ENCODE data around the gene DLGAP1.

Gene DLGAP1

DNA sequence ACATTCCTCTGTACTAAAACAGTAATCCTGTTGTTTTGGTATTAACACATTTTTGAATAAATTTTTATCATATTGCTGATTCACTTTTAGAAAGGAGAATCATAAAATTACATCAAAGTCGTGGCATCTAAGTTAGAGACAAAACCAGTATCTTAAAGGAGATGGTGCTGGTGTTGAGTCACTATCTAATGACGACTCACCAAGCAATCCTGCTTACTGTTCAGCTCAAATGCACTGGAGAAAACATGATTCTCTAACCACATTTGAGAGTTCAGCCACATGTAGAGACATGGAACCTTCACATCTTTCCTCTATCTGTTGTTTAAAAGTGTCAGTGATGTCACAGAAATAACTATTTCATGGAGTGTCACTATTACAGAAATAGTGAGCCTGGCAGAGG is 531.4 kb downstream of the DLGAP1 start:
- no peak for DNase-seq

DNA sequence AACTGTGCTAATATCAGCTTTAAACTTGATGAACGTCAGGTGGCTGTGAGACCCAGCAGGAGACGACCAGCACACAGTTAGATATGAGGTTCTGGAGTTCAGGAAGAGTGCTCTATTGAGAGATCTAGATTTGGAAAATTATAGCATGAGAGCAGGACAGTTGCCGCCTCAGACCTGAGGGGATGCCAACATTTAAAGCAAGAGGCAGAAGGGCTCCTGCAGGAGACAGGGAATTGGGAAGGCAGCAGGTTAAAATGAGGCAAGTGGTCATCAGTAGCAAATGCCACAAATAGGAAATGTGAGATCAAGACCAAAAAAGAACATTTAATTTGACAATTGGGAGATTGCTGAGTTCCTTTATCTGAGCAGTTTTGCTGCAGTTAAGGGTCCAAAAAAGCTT is 533.3 kb downstream of the DLGAP1 start:
- DNase-seq = no peak

DNA sequence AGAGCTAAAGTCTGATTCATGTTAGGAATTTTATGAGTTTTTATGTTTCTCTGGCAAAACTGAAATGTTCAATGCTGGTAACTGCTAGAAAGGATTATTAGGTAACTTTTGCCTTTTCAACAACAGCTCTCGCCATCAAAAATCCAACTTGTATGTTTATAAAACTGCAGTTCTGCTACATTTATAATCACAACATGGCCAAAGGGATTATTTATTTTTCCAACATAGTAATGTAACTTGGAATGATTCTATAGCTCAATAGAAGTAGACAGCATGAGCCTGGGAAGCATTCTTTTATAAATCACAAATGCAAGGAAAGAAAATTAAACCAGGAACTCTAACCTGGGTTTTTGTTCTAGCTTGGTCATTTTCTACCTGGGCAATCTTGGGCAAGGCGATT is 534.3 kb downstream of the DLGAP1 start:
- DNase-seq = no peak

DNA sequence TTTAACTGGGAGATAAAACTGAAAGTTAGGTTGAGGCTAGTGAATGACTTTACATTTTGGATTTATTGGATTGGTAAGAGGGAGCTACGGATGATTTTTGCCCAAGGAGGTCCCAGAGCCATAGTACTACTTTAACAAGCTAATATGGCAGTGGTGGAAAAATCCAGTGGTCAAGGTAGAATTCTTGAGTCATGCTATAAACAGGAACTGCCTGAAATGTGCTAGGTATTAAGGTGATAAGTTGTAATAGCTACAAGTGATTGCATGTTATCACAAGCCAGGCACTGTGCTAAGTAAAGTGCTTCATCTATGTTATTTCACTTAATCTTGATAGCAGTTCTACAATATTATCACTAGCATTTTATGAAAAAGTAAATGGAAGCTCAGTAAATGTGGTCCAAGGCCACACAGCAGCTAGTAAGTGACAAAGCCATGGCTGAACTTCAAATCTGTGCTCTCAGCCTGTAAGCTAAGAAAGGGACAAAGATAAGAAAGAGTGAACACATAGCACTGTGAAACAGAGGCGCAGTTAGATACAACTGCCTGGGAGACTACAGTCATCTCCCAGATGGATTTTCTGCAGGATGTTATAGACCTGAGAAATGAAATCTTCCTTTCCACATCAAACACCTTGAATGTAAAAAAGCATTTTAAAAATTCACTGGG is 535.6 kb downstream of the DLGAP1 start:
- no peak for DNase-seq

DNA sequence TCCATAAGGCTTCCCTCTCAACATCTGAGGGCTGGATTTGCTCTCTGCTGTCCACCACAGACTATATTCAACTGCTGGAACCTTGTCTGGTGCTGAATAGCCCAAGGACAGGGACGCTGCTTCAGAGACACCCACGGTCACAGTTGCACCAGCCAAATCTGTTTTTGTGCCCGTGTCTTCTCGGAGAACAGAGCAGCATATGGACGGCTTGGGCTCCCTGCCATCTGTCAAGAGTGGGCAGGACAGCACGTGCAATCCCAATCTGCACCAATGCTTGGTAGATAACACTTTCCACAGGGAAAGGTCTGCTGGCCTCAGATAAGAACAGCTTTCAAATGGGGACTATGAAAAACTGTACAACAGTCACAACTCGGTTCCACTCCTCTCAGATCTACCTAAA is 539.0 kb downstream of the DLGAP1 start:
- no peak for DNase-seq

DNA sequence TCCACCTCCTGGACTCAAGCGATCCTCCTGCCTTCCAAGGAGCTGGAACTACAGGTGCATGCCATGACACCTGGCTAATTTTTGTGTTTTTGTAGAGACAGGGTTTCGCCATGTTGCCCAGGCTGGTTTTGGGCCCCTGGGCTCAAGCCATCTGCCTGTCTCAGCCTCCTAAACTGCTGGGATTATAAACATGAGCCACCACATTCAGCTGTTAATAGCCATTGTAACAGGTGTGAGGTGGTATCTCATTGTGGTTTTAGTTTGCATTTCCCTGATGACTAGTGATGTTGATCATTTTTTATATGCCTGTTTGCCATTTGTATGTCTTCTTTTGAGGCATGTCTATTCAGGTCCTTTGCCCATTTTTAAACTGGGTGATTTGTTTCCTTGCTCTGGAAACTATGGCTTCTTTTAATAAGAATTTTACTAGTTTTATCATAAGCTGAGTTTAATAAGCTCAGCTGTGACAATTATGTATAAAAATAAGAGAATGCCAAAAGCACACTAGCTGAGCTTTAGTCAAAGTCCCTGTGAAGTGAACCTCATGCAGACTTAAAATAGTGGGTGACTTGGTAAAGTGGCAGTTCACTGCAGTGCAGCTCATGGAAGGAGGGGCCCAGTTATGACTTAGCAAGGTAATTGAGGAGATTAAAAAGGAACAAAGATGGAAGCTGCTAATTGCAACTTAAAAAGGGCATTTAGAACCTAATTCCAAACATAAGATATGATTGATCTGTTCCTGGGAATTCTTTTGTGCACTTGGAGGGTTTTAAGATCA is 540.1 kb downstream of the DLGAP1 start:
- no peak for DNase-seq

DNA sequence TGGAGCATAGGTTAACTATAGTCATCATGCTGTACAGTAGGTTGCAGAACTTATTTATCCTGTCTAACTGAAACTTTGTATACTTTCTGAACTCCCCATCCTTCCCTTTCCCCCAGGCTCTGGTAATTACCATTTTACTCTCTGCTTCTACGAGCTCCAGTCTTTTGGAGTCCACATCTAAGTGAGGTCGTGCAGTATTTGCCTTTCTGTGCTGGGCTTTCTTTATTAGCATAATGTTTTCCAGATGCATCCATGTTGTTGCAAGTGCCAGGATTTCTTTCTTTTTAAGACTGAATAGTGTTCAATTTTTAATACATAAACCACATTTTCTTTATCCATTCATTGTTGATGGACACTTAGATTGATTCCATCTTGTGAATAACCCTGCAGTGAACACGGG is 541.0 kb downstream of the DLGAP1 start:
- DNase-seq = no peak

DNA sequence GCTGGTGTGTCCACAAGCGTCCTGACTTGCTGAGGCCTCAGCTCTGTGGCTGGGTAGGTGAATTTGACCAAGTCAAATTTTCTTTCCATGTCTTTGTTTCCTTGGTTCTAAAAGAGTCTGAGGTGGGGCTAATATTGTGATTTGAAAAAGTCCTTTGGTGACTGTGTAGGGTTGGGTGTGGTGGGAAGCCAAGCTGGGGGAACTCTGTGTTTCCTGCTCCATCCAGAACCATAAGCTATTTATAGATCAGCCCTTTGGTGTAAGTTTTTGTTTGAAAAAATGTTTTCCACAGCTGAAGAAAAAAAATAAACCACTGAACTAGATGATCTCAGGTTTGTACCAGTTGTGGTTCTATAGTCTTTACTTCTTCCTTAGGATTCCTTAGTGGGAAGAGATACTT is 542.4 kb downstream of the DLGAP1 start:
- no peak for DNase-seq

DNA sequence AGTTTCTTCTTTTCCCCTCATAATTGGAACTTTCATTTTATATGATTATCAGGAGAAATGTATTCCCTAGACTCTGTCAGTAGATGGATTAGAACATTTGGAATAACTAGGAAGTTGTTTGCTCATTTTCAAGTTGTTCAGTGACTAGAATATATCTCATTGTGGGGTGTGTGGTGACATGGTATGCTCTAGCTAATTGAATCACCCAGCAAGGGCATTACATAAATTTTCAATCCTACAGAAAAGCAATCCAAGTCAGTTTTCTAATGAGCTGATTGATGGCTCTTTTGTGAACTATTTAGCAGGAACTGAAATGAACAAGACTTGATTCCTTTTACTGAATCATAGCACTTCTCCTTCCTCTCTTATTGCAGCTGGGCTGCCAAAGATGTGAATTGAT is 543.7 kb downstream of the DLGAP1 start:
- no peak for DNase-seq

DNA sequence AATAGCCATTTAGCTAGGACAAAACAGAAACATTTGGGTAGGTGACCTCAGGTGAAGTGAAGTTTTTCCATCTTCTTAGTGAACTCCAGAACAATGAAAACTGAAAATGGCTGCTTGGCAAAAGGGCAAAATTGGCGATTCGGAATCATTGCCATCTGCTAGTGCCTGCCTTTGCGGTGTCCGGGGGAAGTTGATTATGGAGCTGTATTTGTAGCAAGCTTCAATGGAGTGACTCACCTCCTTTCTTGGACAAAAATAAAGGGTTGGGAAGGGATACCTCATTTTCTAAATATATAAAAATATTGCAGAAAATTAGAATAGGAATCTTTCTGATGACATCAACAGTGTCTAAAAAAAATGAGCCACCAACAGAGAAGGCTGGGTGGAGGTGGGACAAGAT is 544.6 kb downstream of the DLGAP1 start:
- DNase-seq = no peak

DNA sequence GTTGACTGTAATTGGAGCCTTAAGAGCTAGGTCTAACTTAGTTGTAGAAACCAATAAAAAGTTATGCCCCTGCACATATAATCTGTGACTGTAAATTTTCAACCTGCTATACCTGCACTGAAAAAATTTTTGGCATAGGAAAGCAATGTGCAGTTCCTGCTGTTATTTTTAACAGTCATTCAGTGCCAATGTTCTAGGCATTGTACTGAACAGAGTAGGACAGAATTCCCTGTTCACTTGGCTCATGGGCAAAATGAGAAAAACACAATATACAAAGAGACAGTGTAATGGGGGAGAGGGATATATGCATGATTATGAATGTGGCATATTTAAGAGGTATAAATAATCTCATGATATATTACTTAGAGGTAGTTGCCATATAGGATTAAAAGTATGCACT is 547.2 kb downstream of the DLGAP1 start:
- no peak for DNase-seq

DNA sequence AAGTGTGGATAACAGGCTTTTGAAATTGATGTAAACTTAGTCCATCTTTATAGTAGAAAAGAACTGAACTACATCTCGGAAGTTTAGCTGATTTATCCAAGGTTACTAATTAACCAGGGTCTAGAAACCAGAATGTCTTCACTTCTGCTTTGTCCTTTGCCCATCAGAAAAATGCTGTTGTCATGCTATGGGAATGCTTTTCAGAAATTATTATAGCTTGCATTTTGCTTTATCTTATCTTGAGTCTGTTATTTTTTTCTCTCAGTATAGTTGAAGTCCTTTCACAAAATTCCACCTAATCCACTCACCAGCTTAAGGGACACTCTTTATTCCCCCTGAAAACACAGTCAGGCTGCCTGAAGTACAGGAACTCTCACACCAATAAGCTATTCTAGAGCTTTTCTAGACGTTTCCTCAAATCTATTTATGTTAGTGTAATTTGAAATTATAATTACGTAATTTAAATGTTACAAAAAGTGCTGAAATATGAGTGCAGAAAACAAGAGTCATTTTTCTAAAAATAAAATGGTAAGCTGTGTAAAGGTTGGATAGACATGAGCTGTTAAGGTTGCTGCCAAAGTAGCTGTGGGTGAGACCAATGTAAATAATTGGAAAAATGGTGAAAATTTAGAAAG is 548.9 kb downstream of the DLGAP1 start:
- no peak for DNase-seq

DNA sequence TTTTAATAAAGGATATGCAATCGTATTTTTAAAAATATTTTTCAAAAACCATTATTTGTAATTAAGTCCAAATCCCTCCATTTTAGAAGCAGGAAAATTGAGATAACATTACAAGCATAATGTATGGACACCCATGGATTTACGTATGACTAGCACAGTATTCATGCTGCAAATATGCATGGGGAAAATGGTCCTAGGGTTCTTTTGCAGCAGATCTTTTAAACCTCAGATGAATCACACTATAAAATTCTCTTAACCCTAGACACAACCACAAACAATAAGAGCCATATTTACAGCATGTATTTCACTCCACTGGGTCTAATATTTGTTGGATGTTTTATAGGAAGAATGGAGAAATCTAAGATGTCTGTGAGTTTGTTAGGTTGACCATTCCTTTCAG is 551.8 kb downstream of the DLGAP1 start:
- no peak for DNase-seq

DNA sequence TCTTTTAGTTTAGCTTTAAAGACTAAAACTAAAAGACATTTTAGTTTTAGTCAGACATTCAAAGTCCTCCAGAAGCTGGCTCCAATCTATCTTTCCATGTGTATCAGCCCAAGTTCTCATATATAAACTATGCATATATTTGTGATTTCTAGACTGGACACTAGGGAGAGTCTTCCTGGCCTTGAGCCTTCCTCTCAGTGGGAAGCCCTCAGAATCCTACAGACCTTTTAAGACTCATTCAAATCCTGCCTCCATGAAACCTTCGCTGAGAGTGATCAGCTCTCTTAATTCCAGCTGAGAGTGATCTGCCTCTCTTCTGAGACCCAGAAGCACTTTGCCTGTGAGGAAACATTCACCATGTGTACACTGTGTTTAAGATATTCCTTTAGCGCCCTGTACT is 552.4 kb downstream of the DLGAP1 start:
- DNase-seq = no peak

DNA sequence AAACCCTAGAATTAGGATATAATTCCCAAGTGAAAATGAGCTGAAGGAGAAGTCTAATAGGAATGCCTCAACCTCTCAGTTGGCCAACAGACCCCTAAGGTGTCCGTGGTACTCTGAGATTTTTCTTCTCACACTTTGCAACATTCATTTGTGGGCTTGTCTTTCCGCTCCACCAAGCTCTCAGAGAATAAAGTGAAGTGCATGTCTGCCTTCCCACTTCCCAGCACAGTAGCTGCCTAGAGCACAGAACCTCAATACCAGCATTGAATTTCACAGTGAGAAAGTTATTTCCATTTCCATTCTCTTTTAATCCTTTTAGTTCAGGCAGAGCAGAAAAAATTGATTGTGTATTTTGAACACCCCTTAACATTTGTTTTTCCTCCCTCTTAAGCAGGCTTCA is 553.3 kb downstream of the DLGAP1 start:
- DNase-seq = no peak

DNA sequence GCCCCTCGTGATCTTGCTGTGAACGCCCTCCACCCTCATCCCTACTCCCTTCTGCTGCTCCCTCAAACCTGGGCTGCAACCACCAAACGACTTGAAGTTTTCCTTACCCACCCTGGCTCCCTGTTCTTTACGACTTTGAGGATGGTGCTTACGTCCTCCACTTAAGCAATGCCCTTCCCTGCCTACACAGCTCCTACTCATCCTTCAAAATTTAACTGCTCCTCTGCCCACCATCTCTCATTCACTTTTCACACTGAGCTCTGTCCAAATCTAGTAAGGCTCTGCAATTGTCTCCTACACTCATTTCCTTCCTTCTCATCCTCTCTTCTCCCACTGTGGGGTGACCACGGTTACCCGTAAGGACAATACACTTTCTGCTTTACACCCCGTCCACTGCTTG is 554.1 kb downstream of the DLGAP1 start:
- DNase-seq = no peak

DNA sequence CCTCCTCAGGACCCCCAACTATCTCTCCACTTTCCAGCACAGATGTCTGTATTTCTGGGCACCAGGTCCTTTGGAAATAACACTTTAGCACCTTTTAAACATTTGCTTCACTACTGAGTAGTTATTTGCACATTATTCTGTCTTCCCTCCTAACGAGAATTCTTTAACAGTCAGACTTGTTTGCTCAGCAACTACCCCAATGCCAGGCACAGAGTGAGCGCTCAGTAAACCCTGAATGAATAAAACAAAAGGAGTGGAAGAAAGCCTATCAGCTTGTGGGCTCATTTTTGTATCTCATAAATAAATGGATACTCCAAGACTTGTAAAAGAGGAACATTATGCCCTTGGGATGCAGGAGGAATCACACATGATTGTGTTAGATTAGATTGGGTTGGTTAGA is 554.8 kb downstream of the DLGAP1 start:
- no peak for DNase-seq

DNA sequence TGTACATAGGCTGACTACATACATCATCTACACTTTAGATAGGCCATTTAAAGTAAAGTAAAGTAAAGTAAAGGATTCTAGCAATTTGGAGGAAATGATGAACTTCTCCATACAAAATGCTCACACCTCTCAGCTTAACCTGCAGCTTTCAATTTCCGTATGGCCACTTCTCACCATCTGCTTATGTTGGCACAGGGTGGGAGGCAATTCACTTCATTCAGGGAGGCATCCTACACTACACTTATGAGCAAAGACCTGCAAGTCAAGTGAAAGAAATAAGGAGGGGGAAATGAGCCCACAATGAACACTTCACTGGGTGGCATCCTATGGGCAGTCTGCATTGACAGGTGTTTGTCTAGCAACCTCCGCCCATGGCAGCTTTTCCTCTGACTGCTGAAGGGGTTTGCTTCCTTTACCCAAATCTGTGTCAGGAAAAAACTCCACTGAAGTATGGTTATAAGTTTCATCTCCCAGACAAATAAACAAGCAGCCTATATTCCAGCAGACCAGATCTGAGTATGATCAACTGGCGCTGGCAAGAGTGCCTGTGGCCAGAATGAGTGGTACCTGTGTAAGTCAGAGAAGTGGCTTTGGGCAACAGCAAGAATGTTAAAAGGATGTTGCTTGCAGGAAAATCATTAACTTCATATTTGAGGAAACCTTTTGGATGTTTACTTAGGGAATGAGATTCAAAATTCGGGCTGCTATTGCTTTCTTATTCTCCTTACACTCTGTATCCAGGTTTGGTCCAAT is 556.1 kb downstream of the DLGAP1 start:
- DNase-seq = no peak

DNA sequence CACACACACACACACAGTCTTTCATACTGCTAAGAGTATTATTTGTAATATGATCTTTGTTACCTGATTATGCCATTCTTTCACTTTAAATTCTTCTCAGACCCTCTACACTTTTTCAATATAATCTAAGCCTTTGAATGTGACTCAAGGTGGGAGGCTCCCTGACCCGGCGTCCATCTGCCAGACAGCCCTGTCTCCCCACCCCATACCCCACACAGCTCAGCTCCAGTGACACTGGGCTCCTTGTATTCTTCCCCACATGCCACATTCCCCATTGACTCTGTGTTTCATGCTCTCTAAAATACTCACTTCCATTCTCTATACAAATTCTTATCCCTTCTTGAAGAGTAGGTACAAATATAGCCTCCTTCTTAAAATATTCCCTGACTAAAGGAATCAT is 563.0 kb downstream of the DLGAP1 start:
- DNase-seq = no peak

DNA sequence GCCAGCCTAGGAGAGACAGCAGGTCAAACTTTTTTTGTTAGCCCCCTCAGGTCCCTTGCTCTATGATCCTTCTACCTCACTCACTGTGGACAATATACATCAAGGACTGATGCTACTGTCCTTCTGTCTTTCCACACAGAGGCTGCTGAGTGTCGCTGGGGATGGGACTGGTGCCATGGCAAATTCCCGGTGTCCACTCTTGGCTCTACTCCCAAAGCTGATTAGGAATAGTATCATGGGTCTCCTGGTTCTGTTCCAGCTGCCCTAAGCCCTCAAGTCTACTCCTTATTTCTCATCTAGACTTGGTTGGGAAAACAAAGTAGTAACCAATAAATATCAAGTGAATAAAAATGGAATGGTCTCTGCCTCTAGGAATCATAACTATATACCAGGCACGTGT is 563.9 kb downstream of the DLGAP1 start:
- no peak for DNase-seq

DNA sequence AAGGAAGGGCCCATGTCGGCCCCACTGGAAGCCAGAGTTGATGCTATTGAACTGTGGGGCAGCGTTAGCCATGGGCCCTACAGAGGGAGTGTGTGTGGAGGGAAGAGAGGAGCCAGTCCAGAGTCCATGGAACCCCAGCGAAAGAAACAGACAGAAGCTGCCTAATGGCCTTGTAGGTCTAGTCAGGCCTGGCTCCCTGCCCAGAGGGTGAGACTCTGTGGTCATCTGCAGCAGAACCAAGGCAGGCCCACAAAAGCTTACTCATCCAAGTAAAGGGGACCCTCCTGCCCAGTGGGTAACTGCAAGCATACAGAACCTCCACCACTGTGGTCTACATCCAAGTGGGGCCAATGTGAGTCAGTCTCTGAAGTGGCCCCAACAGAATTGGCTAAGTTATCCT is 565.3 kb downstream of the DLGAP1 start:
- no peak for DNase-seq

DNA sequence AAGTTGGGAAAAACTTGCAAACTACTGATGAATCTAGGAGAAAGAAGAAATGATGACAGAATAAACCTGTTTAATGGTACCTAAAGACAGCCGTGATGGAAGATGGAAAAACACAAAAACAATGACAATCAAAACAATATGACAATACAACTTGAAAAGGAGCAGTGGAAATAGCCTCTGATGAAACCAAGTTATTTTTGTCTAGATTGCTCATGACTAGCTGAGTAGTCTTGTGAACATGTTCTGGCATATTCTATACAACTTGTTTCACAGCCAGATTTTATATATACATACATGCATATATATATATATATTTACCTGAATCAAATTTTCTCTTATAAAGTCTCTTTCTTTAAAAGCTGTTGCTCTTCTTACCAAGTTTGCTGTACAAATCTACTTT is 566.0 kb downstream of the DLGAP1 start:
- DNase-seq = no peak

DNA sequence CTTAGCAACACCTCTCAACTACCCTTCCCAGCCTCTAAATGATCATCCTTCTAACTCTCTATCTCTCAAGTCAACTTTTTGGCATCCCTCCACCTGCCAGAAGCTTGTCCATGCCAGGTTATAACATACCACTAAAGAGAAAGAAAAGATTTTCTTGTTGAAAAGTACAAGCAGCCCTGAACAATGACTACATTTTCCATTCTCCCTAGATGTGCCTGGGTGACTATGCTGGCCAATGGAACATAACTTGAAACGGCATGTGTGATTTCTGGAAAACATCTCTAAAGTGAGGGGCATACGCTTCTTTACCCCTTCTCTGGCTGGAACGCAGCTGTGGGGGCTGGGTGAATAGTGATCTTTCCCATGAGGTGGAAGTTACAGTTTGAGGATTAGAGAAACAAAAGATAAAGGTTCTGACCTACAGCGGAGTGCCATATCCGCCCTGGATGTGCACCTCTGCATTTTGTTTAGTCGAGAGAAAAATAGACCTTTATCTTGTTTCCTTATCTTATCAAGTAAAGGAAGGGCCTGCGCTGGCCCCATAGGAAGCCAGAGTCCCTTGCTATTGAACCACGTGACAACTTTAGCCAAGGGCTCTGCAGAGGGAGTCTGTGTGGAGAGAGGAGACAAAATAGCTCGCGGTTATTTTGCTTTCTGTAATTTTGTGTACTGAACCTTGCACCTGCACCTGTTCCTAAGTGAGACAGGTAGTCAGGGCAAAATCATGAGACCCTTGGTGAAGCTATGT is 568.4 kb downstream of the DLGAP1 start:
- no peak for DNase-seq
